Measurements from ENCODE around the gene TMEM167B. TPM values are rescaled to one million over a fixed set of nuclear protein-coding genes. Genes with fewer than 3 reads are reported as not detected.

TMEM167B gene
- total and polyA plus RNA-seq, 7 donors = 19.8 to 56.0 (median 30.8) TPM

DNA sequence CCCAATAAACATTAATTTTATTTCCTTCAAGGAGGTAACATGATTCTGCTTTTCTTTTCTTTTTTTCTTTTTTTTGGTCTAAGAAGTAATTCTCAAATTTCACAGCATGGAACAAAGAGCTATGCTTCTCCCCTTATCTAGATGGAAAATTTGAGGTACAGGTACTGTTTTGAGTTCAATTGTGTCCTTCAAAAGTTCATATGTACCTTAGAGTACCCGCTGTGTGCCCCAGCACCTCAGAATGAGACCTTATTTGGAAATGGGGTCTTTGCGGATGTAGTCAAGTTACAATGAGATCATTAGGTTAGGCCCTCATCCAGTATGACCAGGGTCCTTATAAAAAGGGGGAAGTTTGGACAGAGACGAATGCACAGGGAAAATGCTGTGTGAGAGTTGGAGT, 45.4 kb downstream of the TMEM167B start:
- intact Hi-C loops (cut with DNase I) = loop anchor here in 1 of 2 donors (10.0 kb wide), 1 partner anchor 49 kb away; no protein-coding TSS in a partner anchor
- H3K4me1 ChIP-seq = peaks cover 8% of the 10 kb centered on the region
- no peak overlapping the region for H3K27ac ChIP-seq
- H3K4me3 ChIP-seq = no peak overlapping the region
- ATAC-seq (no peak), DNase-seq (no peak)
- H3K9me3 ChIP-seq = no peaks in the 10 kb centered on the region
- no peaks in the 10 kb centered on the region for H3K36me3 ChIP-seq (ENCODE audit: insufficient read depth in 1 of 2, low read depth in 1 of 2)
- WGBS, 3 donors = 87 to 92% (median 92%) methylated on average over 3 of the region's 3 CpGs
- H3K27me3 ChIP-seq (ENCODE audit: insufficient read depth in 3 of 3, low read length in 2 of 3) = no peaks in the 10 kb centered on the region
- TF ChIP-seq, protein P1, sequence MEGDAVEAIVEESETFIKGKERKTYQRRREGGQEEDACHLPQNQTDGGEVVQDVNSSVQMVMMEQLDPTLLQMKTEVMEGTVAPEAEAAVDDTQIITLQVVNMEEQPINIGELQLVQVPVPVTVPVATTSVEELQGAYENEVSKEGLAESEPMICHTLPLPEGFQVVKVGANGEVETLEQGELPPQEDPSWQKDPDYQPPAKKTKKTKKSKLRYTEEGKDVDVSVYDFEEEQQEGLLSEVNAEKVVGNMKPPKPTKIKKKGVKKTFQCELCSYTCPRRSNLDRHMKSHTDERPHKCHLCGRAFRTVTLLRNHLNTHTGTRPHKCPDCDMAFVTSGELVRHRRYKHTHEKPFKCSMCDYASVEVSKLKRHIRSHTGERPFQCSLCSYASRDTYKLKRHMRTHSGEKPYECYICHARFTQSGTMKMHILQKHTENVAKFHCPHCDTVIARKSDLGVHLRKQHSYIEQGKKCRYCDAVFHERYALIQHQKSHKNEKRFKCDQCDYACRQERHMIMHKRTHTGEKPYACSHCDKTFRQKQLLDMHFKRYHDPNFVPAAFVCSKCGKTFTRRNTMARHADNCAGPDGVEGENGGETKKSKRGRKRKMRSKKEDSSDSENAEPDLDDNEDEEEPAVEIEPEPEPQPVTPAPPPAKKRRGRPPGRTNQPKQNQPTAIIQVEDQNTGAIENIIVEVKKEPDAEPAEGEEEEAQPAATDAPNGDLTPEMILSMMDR (IDR thresholded peaks at IDR 0.05) = no peak

GRCh38 chr1:109136766-109137165, 46.2 kb downstream of the TMEM167B start:
- WGBS, 3 donors = 81 to 87% (median 87%) methylated on average over 6 of the region's 6 CpGs
- H3K27me3 ChIP-seq (ENCODE audit: insufficient read depth in 3 of 3, low read length in 2 of 3) = no peaks in the 10 kb centered on the region
- no peak for ATAC-seq

DNA sequence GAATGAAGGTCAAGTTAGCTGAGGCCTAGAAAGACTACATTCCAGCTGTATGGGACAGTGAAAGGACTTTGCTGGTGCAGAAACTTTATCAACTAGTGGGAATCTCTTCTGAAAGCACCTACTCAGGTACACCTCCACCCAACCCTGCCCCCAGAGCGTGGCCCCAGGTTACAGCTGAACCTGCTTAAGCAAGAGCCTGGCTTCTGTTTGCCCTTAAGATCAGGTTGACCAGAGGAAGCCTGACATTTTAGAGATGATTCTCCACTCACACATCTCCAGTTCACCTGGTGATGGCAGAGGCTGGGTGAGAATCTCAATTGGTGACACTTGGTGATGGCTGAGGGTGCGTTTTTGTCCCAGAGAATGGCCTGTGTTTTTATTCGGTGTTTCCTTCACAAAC, 47.4 kb downstream of the TMEM167B start:
- WGBS, 3 donors = 87 to 93% (median 89%) methylated on average over 3 of the region's 3 CpGs
- ATAC-seq (no peak), DNase-seq (no peak)
- Histone ChIP-seq H3K4me1 (peaks cover 8% of the 10 kb centered on the region), H3K27me3 (ENCODE audit: insufficient read depth in 3 of 3, low read length in 2 of 3) (no peaks in the 10 kb centered on the region), H3K9me3 (no peaks in the 10 kb centered on the region), H3K27ac (no peak overlapping the region), H3K4me3 (no peak overlapping the region), H3K36me3 (ENCODE audit: insufficient read depth in 1 of 2, low read depth in 1 of 2) (no peaks in the 10 kb centered on the region)
- TF ChIP-seq, protein P1 (IDR thresholded peaks at IDR 0.05) = no peak
- intact Hi-C loops (cut with DNase I) = loop anchor here in 1 of 2 donors (10.0 kb wide), 1 partner anchor 47 kb away; no protein-coding TSS in a partner anchor

More at GRCh38 chr1:109136766-109137165, 46.2 kb downstream of the TMEM167B start:
- H3K9me3 ChIP-seq = no peaks in the 10 kb centered on the region
- DNase-seq = no peak
- H3K4me1 ChIP-seq = peaks cover 8% of the 10 kb centered on the region
- intact Hi-C loops (cut with DNase I) = loop anchor here in 1 of 2 donors (10.0 kb wide), 1 partner anchor 48 kb away; no protein-coding TSS in a partner anchor
- H3K36me3 ChIP-seq (ENCODE audit: insufficient read depth in 1 of 2, low read depth in 1 of 2) = no peaks in the 10 kb centered on the region
- no peak overlapping the region for H3K27ac ChIP-seq
- no peak overlapping the region for H3K4me3 ChIP-seq
- TF ChIP-seq, protein P1 (IDR thresholded peaks at IDR 0.05) = no peak

- H3K9me3 ChIP-seq = no peaks in the 10 kb centered on the region
- TF ChIP-seq, protein P1 (IDR thresholded peaks at IDR 0.05) = no peak
- intact Hi-C loops (cut with DNase I) = loop anchor here in 1 of 2 donors (10.0 kb wide), 1 partner anchor 46 kb away; no protein-coding TSS in a partner anchor
- 85 to 96% (median 86%) methylated on average over 3 of the region's 3 CpGs for WGBS, 3 donors
- H3K27ac ChIP-seq = no peak overlapping the region
- no peak for ATAC-seq
- no peak overlapping the region for H3K4me3 ChIP-seq
- H3K36me3 ChIP-seq (ENCODE audit: insufficient read depth in 1 of 2, low read depth in 1 of 2) = no peaks in the 10 kb centered on the region
- DNase-seq = no peak
- peaks cover 8% of the 10 kb centered on the region for H3K4me1 ChIP-seq
- no peaks in the 10 kb centered on the region for H3K27me3 ChIP-seq (ENCODE audit: insufficient read depth in 3 of 3, low read length in 2 of 3)
Measured at GRCh38 chr1:109138358-109138757, 47.8 kb downstream of the TMEM167B start.

GRCh38 chr1:109140392-109140791, 49.8 kb downstream of the TMEM167B start:
- no peak for ATAC-seq
- Histone ChIP-seq H3K27me3 (ENCODE audit: insufficient read depth in 3 of 3, low read length in 2 of 3) (no peaks in the 10 kb centered on the region), H3K9me3 (no peaks in the 10 kb centered on the region), H3K4me1 (no peaks in the 10 kb centered on the region), H3K27ac (no peak overlapping the region), H3K4me3 (no peak overlapping the region), H3K36me3 (ENCODE audit: insufficient read depth in 1 of 2, low read depth in 1 of 2) (no peaks in the 10 kb centered on the region)
- 76 to 90% (median 89%) methylated on average over 3 of the region's 3 CpGs for WGBS, 3 donors
- intact Hi-C loops (cut with DNase I) = no loop called here
- TF ChIP-seq, protein P1 (IDR thresholded peaks at IDR 0.05) = no peak
- DNase-seq = no peak

Data from psoas muscle (tissue), 8 donors.